ENCODE data around the gene GNA12.

- no peak for TF ChIP-seq CTCF (IDR thresholded peaks at IDR 0.05)
- no peak for TF ChIP-seq POLR2A (IDR thresholded peaks at IDR 0.05)
Measured at GRCh38 chr7:2686101-2686500, 158.0 kb downstream of the GNA12 start.

All from adrenal gland (tissue), 5 donors.